Measurements from ENCODE around the gene SLC38A2. TPM values are rescaled to one million over a fixed set of nuclear protein-coding genes. Genes with fewer than 3 reads are reported as not detected.
A peak's percentile ranks its signal among the peaks of the same experiment; 100 is the strongest.

Gene SLC38A2
- polyA plus RNA-seq, 3 donors from 2014 or later: 52.6 to 116 (median 92.7) TPM

- H3K4me1 Mint-ChIP-seq: peaks cover 18 to 20% of the 10 kb centered on the region in 2 donors
- peak overlapping the region in 1 of 6 donors; percentile 34 for H3K27ac Mint-ChIP-seq
- H3K36me3 Mint-ChIP-seq: no peaks in the 10 kb centered on the region
- H3K27me3 Mint-ChIP-seq (ENCODE audit: low read depth in 3 of 3): peaks cover 2 to 16% (median 6%) of the 10 kb centered on the region in 3 donors
- no peak overlapping the region for H3K4me3 Mint-ChIP-seq
- DNase-seq: no peak
- H3K9me3 Mint-ChIP-seq: peaks cover 0 to 2% (median 0%) of the 10 kb centered on the region in 6 donors
Observed at GRCh38 chr12:46379352-46379751, 6.8 kb upstream of the SLC38A2 start.

GRCh38 chr12:46378530-46378929 lies 6.0 kb upstream of the SLC38A2 start:
- Mint-ChIP-seq H3K9me3 (peaks cover 0 to 2% (median 0%) of the 10 kb centered on the region in 6 donors), H3K4me1 (peaks cover 20 to 22% of the 10 kb centered on the region in 2 donors), H3K27ac (no peak overlapping the region), H3K36me3 (no peaks in the 10 kb centered on the region), H3K27me3 (ENCODE audit: low read depth in 3 of 3) (peaks cover 2 to 13% (median 6%) of the 10 kb centered on the region in 3 donors), H3K4me3 (no peak overlapping the region)
- DNase-seq: no peak

- H3K27me3 Mint-ChIP-seq (ENCODE audit: low read depth in 3 of 3): peaks cover 5 to 12% (median 7%) of the 10 kb centered on the region in 3 donors
- peaks cover 23 to 26% of the 10 kb centered on the region in 2 donors for H3K4me1 Mint-ChIP-seq
- DNase-seq: no peak
- H3K9me3 Mint-ChIP-seq: peaks cover 0 to 2% (median 0%) of the 10 kb centered on the region in 6 donors
- H3K4me3 Mint-ChIP-seq: no peak overlapping the region
- no peaks in the 10 kb centered on the region for H3K36me3 Mint-ChIP-seq
- no peak overlapping the region for H3K27ac Mint-ChIP-seq
Observed at GRCh38 chr12:46377678-46378077, 5.1 kb upstream of the SLC38A2 start.

GRCh38 chr12:46376579-46376978 lies 4.0 kb upstream of the SLC38A2 start:
- peaks cover 14 to 22% (median 15%) of the 10 kb centered on the region in 3 donors for H3K27me3 Mint-ChIP-seq (ENCODE audit: low read depth in 3 of 3)
- no peak overlapping the region for H3K4me3 Mint-ChIP-seq
- no peak overlapping the region for H3K27ac Mint-ChIP-seq
- peaks cover 18 to 21% of the 10 kb centered on the region in 2 donors for H3K4me1 Mint-ChIP-seq
- DNase-seq: no peak
- H3K36me3 Mint-ChIP-seq: peaks cover 0 to 4% (median 0%) of the 10 kb centered on the region in 3 donors
- H3K9me3 Mint-ChIP-seq: peaks cover 0 to 2% (median 0%) of the 10 kb centered on the region in 6 donors

GRCh38 chr12:46374711-46375110 lies 2.1 kb upstream of the SLC38A2 start:
- Mint-ChIP-seq H3K27me3 (ENCODE audit: low read depth in 3 of 3) (peaks cover 21 to 38% (median 26%) of the 10 kb centered on the region in 3 donors), H3K4me1 (peaks cover 35 to 36% of the 10 kb centered on the region in 2 donors), H3K4me3 (peak overlapping the region in 1 of 5 donors; percentile 99), H3K9me3 (peaks cover 0 to 2% (median 0%) of the 10 kb centered on the region in 6 donors), H3K36me3 (peaks cover 7 to 18% (median 16%) of the 10 kb centered on the region in 3 donors), H3K27ac (no peak overlapping the region)
- DNase-seq: no peak

GRCh38 chr12:46374310-46374709 lies 1.7 kb upstream of the SLC38A2 start:
- Mint-ChIP-seq H3K36me3 (peaks cover 7 to 20% (median 19%) of the 10 kb centered on the region in 3 donors), H3K27ac (peak overlapping the region; percentile 17 to 99 (median 98)), H3K4me1 (peaks cover 39 to 40% of the 10 kb centered on the region in 2 donors), H3K9me3 (no peaks in the 10 kb centered on the region), H3K27me3 (ENCODE audit: low read depth in 3 of 3) (peaks cover 21 to 38% (median 26%) of the 10 kb centered on the region in 3 donors), H3K4me3 (peak overlapping the region; percentile 98 to 100 (median 99))
- DNase-seq: no peak

- Mint-ChIP-seq H3K9me3 (no peaks in the 10 kb centered on the region), H3K27ac (peak overlapping the region; percentile 97 to 99 (median 99)), H3K27me3 (ENCODE audit: low read depth in 3 of 3) (peaks cover 21 to 38% (median 26%) of the 10 kb centered on the region in 3 donors), H3K4me3 (peak overlapping the region; percentile 98 to 100 (median 99)), H3K4me1 (peaks cover 46 to 47% of the 10 kb centered on the region in 2 donors), H3K36me3 (peaks cover 7 to 23% (median 19%) of the 10 kb centered on the region in 3 donors)
- DNase-seq: peak; percentile 39 to 43 (median 42)
Observed at GRCh38 chr12:46373301-46374296, 1.0 kb upstream of the SLC38A2 start.

- Mint-ChIP-seq H3K9me3 (no peaks in the 10 kb centered on the region), H3K4me1 (peaks cover 63 to 64% of the 10 kb centered on the region in 2 donors), H3K27me3 (ENCODE audit: low read depth in 3 of 3) (peaks cover 21 to 38% (median 29%) of the 10 kb centered on the region in 3 donors), H3K36me3 (peaks cover 7 to 33% (median 31%) of the 10 kb centered on the region in 3 donors), H3K4me3 (peak overlapping the region; percentile 98 to 100 (median 99)), H3K27ac (peak overlapping the region; percentile 97 to 99 (median 99))
- peak in 2 of 3 donors; percentile 69 to 73 for DNase-seq
Observed at GRCh38 chr12:46371718-46372543, 642 bp downstream of the SLC38A2 start.

- peak overlapping the region; percentile 94 to 99 (median 99) for H3K27ac Mint-ChIP-seq
- H3K4me1 Mint-ChIP-seq: peaks cover 69 to 73% of the 10 kb centered on the region in 2 donors
- H3K27me3 Mint-ChIP-seq (ENCODE audit: low read depth in 3 of 3): peaks cover 21 to 38% (median 29%) of the 10 kb centered on the region in 3 donors
- H3K36me3 Mint-ChIP-seq: peaks cover 7 to 40% (median 34%) of the 10 kb centered on the region in 3 donors
- no peaks in the 10 kb centered on the region for H3K9me3 Mint-ChIP-seq
- peak; percentile 95 to 97 (median 95) for DNase-seq
- peak overlapping the region; percentile 98 to 100 (median 99) for H3K4me3 Mint-ChIP-seq
Observed at GRCh38 chr12:46370792-46371717, 1.5 kb downstream of the SLC38A2 start.

GRCh38 chr12:46370380-46370734 lies 2.2 kb downstream of the SLC38A2 start:
- peak overlapping the region; percentile 98 to 100 (median 99) for H3K4me3 Mint-ChIP-seq
- no peak for DNase-seq
- H3K27me3 Mint-ChIP-seq (ENCODE audit: low read depth in 3 of 3): peaks cover 21 to 40% (median 29%) of the 10 kb centered on the region in 3 donors
- peaks cover 7 to 46% (median 36%) of the 10 kb centered on the region in 3 donors for H3K36me3 Mint-ChIP-seq
- peaks cover 75 to 80% of the 10 kb centered on the region in 2 donors for H3K4me1 Mint-ChIP-seq
- H3K27ac Mint-ChIP-seq: peak overlapping the region; percentile 94 to 99 (median 99)
- no peaks in the 10 kb centered on the region for H3K9me3 Mint-ChIP-seq

- Mint-ChIP-seq H3K9me3 (no peaks in the 10 kb centered on the region), H3K4me1 (peaks cover 80 to 85% of the 10 kb centered on the region in 2 donors), H3K27me3 (ENCODE audit: low read depth in 3 of 3) (peaks cover 21 to 40% (median 29%) of the 10 kb centered on the region in 3 donors), H3K4me3 (peak overlapping the region; percentile 98 to 100 (median 99)), H3K27ac (peak overlapping the region; percentile 94 to 99 (median 99)), H3K36me3 (peaks cover 7 to 52% (median 42%) of the 10 kb centered on the region in 3 donors)
- DNase-seq: no peak
Observed at GRCh38 chr12:46369474-46370379, 2.8 kb downstream of the SLC38A2 start.
